Urinary bladder (tissue), 4 donors: ENCODE data around the gene PHLDB2. TPM values are rescaled to one million over a fixed set of nuclear protein-coding genes. Genes with fewer than 3 reads are reported as not detected.
A peak's percentile ranks its signal among the peaks of the same experiment; 100 is the strongest.
"Not testable (repeated sequence)": the region's sequence is repeated elsewhere in the genome, so short reads cannot be mapped to it uniquely, and the experiment has no call there.

ENCODE experiments used
- DNase-seq: peaks from one replicate; pipeline ENCODE4 v3.0.0-alpha.2; 2015; ENCODE audit errors: extremely low spot score
- H3K27ac ChIP-seq: one replicate; pipeline ENCODE4 v1.5.1; 2013; ENCODE audit warnings: low read depth, mild to moderate bottlenecking, moderate library complexity
- H3K36me3 ChIP-seq: one replicate; pipeline ENCODE4 v1.6.1; 2013; ENCODE audit warnings: mild to moderate bottlenecking, moderate library complexity; ENCODE audit not compliant: insufficient read depth
- H3K4me1 ChIP-seq: one replicate; pipeline ENCODE4 v1.6.1; 2013; ENCODE audit warnings: mild to moderate bottlenecking, moderate library complexity; ENCODE audit not compliant: insufficient read depth
- H3K4me3 ChIP-seq: one replicate; pipeline ENCODE4 v1.5.1; 2013; ENCODE audit warnings: low read depth, low read length
- WGBS: extraction: QIAGEN DNeasy Blood & Tissue Kit; methylation state at CpG from one replicate; pipeline ENCODE4 v1.1.7; 2013; 5-methylcytosine and 5-hydroxymethylcytosine counted together
- polyA plus RNA-seq: library from polyadenylated mRNA; stranded (reverse); fragments of 200-250 nt; gene quantifications from one replicate; pipeline ENCODE4 v1.2.3, GENCODE V29; 2013
- total RNA-seq: library from RNA; depleted of rRNA; stranded (reverse); fragments of >200 nt; gene quantifications from one replicate; pipeline ENCODE4 v1.2.3, GENCODE V29; 2014
- donor health status: healthy with polysubstance abuse.
- donor health status: healthy.

PHLDB2 gene
- total RNA-seq (173 TPM), polyA plus RNA-seq (58.1 TPM)

DNA sequence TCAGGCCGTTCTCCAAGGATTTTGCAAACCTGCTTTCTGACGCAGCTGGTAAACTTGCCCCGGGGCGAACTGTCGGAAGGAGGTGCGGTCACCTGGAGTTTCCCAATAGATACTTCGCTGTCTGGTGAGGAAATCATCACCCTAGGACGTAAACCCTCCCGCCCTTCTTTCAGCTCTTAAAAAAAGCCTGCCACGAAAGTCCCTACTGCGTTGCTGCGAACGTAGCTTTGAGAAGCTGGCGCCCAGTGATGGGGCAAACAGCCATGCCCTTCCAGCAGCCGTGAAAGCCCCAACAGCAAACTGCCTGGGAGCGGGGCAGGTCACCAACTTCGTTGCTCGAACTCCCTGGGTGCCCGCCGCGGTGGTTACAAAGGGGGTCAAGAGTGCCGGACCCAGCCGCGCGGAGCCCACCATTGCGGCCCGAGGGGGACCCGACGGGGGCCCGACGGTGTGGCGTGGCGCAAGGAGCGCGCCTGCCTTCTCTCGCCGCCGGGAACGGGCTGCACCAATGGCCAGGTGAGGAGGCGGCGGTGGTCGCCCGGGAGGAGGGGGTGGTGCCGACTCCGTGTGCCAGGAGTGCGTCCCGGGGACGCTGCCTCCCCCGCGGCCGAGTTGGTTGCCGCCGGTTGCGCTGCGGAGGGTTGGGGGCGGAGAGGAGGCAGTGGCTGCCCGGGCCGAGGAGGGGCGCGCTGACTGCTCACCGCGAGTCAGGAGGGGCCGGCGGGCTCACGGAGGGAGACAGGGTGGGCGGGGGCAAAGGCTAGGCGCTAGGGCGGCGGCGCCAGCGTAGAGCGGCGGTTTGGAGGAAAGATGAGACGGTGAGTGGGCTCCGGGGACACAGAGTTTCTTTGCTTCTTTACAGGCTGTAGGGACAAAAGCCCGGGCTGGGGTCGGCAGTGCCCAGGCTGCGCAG, at the start of gene PHLDB2:
Gene PHLDB2 (plus strand): TSS at position 205 of the 913 bp plus-strand sequence. CDS start 24,813 bp downstream, outside the sequence.
- Histone ChIP-seq H3K27ac (peak within 1 kb of the TSS; percentile 97), H3K4me1 (no peaks in the 10 kb centered on the region), H3K36me3 (no peaks in the 10 kb centered on the region), H3K4me3 (peak within 1 kb of the TSS; percentile 66)
- no peak for DNase-seq
- WGBS: 1% methylated on average over 78 of the region's 78 CpGs

DNA sequence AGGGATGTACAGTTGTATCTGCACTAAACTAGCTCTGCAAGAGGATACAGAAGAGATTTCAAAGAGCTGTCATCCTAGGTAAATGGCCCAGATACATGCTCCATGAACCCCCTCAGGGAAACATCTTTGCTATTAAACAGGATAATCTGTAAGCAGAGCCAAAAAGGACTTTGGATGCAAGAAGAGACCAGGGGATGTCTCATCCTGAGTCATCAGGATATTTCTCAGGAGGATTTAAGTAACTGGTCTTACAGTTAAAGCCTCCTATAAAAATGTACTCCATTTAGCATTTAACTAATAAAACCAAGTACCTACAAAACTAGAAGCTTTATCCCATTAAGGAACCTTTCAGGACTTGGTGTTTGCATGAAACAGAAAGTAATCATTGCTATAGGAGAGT, 48.2 kb upstream of the PHLDB2 start:
- Histone ChIP-seq H3K4me1 (no peaks in the 10 kb centered on the region), H3K36me3 (peaks cover 2% of the 10 kb centered on the region), H3K4me3 (no peak overlapping the region), H3K27ac (no peak overlapping the region)
- DNase-seq: no peak

GRCh38 chr3:111811811-111812210, 47.3 kb upstream of the PHLDB2 start:
- no peak for DNase-seq
- peaks cover 2% of the 10 kb centered on the region for H3K36me3 ChIP-seq
- no peaks in the 10 kb centered on the region for H3K4me1 ChIP-seq
- no peak overlapping the region for H3K27ac ChIP-seq
- 79% methylated on average over 1 of the region's 1 CpG for WGBS
- H3K4me3 ChIP-seq: no peak overlapping the region

- Histone ChIP-seq H3K36me3 (peaks cover 2% of the 10 kb centered on the region), H3K4me3 (no peak overlapping the region), H3K27ac (no peak overlapping the region), H3K4me1 (no peaks in the 10 kb centered on the region)
- 86% methylated on average over 1 of the region's 1 CpG for WGBS
- no peak for DNase-seq
These were observed 46.4 kb upstream of the PHLDB2 start for GRCh38 chr3:111812701-111813100.

DNA sequence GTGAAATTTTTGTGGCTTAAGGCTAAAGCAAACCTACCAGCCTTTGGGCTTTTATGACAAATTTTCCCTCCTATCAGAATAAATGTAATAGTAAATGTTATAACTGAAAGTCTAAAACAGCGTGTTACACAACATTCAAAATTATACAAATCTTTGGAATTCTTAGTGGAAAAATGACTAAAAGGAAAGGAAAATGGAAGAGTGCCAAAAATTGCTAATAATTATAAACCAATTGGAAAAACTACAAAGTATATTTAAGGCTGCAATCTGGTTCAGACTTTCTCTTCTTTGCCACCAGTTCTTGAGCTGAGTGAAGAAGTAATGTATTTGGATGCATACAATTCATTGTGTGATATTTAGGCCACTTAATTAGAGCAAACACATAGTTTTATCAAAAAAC, 45.6 kb upstream of the PHLDB2 start:
- no peak for DNase-seq
- WGBS: 81% methylated on average over 1 of the region's 1 CpG
- H3K4me1 ChIP-seq: no peaks in the 10 kb centered on the region
- H3K4me3 ChIP-seq: no peak overlapping the region
- no peak overlapping the region for H3K27ac ChIP-seq
- peaks cover 2% of the 10 kb centered on the region for H3K36me3 ChIP-seq

DNA sequence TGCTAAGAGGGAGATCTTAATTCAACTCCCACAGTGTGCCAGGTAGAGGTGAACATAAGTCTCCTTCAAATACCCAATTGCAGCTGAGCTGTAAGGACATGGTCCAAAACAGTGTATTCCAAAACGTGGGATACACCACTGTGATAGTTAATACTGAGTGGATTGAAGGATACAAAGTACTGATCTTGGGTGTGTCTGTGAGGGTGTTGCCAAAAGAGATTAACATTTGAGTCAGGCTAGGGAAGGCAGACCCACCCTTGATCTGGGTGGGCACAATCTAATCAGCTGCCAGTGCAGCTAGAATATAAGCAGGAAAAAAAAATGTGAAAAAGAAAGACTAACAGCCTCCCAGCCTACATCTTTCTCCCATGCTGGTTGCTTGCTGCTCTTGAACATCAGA, 45.1 kb upstream of the PHLDB2 start:
- Histone ChIP-seq H3K36me3 (peaks cover 2% of the 10 kb centered on the region), H3K27ac (no peak overlapping the region), H3K4me3 (no peak overlapping the region), H3K4me1 (no peaks in the 10 kb centered on the region)
- whole genome bisulfite sequencing: 74% methylated on average over 1 of the region's 1 CpG
- DNase-seq: no peak

GRCh38 chr3:111816771-111817170, 42.3 kb upstream of the PHLDB2 start:
- H3K27ac ChIP-seq, H3K4me3 ChIP-seq, DNase-seq, H3K36me3 ChIP-seq, H3K4me1 ChIP-seq: not testable (repeated sequence)
- 66% methylated on average over 1 of the region's 1 CpG for WGBS

DNA sequence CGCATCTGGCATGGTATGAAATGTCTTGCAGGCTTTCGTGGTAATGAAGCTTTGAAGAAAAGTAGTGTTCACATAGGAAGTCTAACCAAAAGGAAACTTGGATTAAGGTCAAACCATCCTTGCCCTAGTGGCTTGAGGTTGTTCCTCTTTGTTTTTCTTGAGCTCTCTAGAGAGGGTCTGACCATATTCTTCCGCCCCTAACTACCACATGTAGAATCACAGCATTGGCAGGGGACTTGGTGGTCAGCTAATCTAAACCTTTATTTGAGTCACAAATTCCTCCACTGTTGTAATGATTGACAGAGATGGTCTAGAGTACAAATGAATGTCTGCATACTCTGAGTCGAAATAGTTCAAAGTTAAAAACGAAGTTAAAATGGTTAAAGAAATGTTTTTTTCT, 39.1 kb upstream of the PHLDB2 start:
- H3K27ac ChIP-seq: no peak overlapping the region
- DNase-seq: no peak
- no peaks in the 10 kb centered on the region for H3K36me3 ChIP-seq
- 94% methylated on average over 5 of the region's 5 CpGs for WGBS
- no peaks in the 10 kb centered on the region for H3K4me1 ChIP-seq
- no peak overlapping the region for H3K4me3 ChIP-seq

GRCh38 chr3:111820651-111821050, 38.4 kb upstream of the PHLDB2 start:
- Histone ChIP-seq H3K27ac (no peak overlapping the region), H3K4me1 (no peaks in the 10 kb centered on the region), H3K36me3 (no peaks in the 10 kb centered on the region), H3K4me3 (no peak overlapping the region)
- no peak for DNase-seq
- WGBS: 95% methylated on average over 3 of the region's 3 CpGs

- Histone ChIP-seq H3K4me3 (no peak overlapping the region), H3K27ac (no peak overlapping the region), H3K4me1 (no peaks in the 10 kb centered on the region), H3K36me3 (no peaks in the 10 kb centered on the region)
- DNase-seq: no peak
These were observed 37.2 kb upstream of the PHLDB2 start for GRCh38 chr3:111821891-111822290.

DNA sequence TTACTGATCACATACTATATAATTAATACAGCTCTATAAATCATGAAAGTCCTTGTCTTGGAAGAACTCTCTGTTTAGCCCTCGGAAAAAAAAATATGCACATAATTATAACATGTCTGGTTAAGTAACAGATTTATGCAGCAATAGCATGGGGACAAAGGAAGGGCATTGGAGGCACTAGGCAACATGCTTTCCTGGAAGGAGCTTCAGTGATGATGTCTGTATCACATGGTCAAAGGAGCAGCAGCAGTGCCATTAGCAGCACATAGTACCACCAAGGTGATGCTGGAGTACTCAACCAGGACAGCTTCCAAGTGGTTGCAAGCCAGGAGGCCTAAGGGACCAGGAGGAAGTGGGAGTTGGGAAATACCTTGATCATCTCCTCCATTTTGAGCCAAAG, 36.3 kb upstream of the PHLDB2 start:
- WGBS: 92% methylated on average over 1 of the region's 1 CpG

GRCh38 chr3:111823341-111823855, 35.7 kb upstream of the PHLDB2 start:
- H3K4me1 ChIP-seq: no peaks in the 10 kb centered on the region
- peak overlapping the region; percentile 60 for H3K27ac ChIP-seq
- H3K4me3 ChIP-seq: no peak overlapping the region

More for the DNA sequence above, 36.3 kb upstream of the PHLDB2 start:
- H3K4me3 ChIP-seq: no peak overlapping the region
- H3K27ac ChIP-seq: no peak overlapping the region
- no peaks in the 10 kb centered on the region for H3K36me3 ChIP-seq
- DNase-seq: no peak
- no peaks in the 10 kb centered on the region for H3K4me1 ChIP-seq

GRCh38 chr3:111824351-111824750, 34.7 kb upstream of the PHLDB2 start:
- Histone ChIP-seq H3K4me1 (no peaks in the 10 kb centered on the region), H3K27ac (no peak overlapping the region), H3K36me3 (no peaks in the 10 kb centered on the region), H3K4me3 (no peak overlapping the region)
- no peak for DNase-seq
- WGBS: 78% methylated on average over 4 of the region's 4 CpGs

More at GRCh38 chr3:111823341-111823855, 35.7 kb upstream of the PHLDB2 start:
- WGBS: 83% methylated on average over 4 of the region's 4 CpGs
- DNase-seq: no peak
- H3K36me3 ChIP-seq: no peaks in the 10 kb centered on the region

GRCh38 chr3:111827871-111828270, 31.2 kb upstream of the PHLDB2 start:
- WGBS: 95% methylated on average over 1 of the region's 1 CpG
- no peaks in the 10 kb centered on the region for H3K36me3 ChIP-seq
- H3K4me3 ChIP-seq: no peak overlapping the region
- no peaks in the 10 kb centered on the region for H3K4me1 ChIP-seq
- no peak overlapping the region for H3K27ac ChIP-seq
- DNase-seq: no peak
